Esophagus squamous epithelium (tissue), 5 donors: ENCODE measurements around the gene RASL11B. TPM values are rescaled to one million over a fixed set of nuclear protein-coding genes. Genes with fewer than 3 reads are reported as not detected.

ENCODE experiments used
- DNase-seq: peaks from one replicate; lab custom pipeline; 2025; lab: John Stamatoyannopoulos, UW
- H3K27ac ChIP-seq, 4 donors: fragments of 200-600 bp; sonication (generic); one replicate each; pipeline ENCODE4 v1.5.1; 2016 to 2019; ENCODE audit warnings: mild to moderate bottlenecking in 1 of 4
- H3K27me3 ChIP-seq, 4 donors: fragments of 200-600 bp; sonication (generic); 1 replicate in 3 of 4; 2 replicates in 1 of 4; pipeline versions ENCODE4 v1.5.1 to v1.6.0; 2017 to 2021; ENCODE audit warnings: antibody characterized with exemption in 1 of 4
- H3K36me3 ChIP-seq, 3 donors: fragments of 200-600 bp; sonication (generic); one replicate each; pipeline ENCODE4 v1.5.1; 2016 to 2019
- H3K4me1 ChIP-seq, 3 donors: fragments of 200-600 bp; sonication (generic); one replicate each; pipeline ENCODE4 v1.5.1; 2017 to 2019
- H3K4me3 ChIP-seq, 4 donors: fragments of 200-600 bp; sonication (generic); 1 replicate in 3 of 4; 2 replicates in 1 of 4; pipeline ENCODE4 v1.5.1; 2016 to 2019; ENCODE audit warnings: mild to moderate bottlenecking in 2 of 4, moderate library complexity in 1 of 4
- H3K9me3 ChIP-seq, 3 donors: fragments of 200-600 bp; sonication (generic); one replicate each; pipeline ENCODE4 v1.5.1; 2016 to 2019
- POLR2A ChIP-seq, 4 donors: fragments of 450-650 bp; IDR thresholded peaks; one replicate each; pipeline ENCODE4 v1.6.1; 2017; ENCODE audit warnings: antibody characterized with exemption in 4 of 4, mild to moderate bottlenecking in 4 of 4, moderate library complexity in 3 of 4
- WGBS, 2 donors: methylation state at CpG; one replicate each; pipeline ENCODE4 v1.1.5; 2018; 5-methylcytosine and 5-hydroxymethylcytosine counted together
- intact Hi-C: fragments of 100-400 bp; cut with DNase I; formaldehyde crosslinking; loops from one replicate; pipeline ENCODE4 v1.15.0; 2022
- total RNA-seq, 4 donors: library from RNA; depleted of rRNA; stranded (reverse); fragments of >200 nt; gene quantifications; one replicate each; pipeline ENCODE4 v1.1.0, GENCODE V29; 2016
- TF ChIP-seq, protein P1 (sequence below), 6 experiments: fragments of 450-650 bp in 4 of 6; fragments of 200-600 bp in 2 of 6; sonication (generic) in 2 of 6; IDR thresholded peaks; one replicate each; pipeline ENCODE4 v1.5.1; 2016 to 2019; ENCODE audit warnings: antibody characterized with exemption in 6 of 6, mild to moderate bottlenecking in 4 of 6, moderate library complexity in 4 of 6
- donor health status: DM: yes; HTN: yes; CAD: no.

Gene RASL11B
- total RNA-seq, 4 donors from 2014 or later, result 0.15 to 0.97 (median 0.83) TPM

DNA sequence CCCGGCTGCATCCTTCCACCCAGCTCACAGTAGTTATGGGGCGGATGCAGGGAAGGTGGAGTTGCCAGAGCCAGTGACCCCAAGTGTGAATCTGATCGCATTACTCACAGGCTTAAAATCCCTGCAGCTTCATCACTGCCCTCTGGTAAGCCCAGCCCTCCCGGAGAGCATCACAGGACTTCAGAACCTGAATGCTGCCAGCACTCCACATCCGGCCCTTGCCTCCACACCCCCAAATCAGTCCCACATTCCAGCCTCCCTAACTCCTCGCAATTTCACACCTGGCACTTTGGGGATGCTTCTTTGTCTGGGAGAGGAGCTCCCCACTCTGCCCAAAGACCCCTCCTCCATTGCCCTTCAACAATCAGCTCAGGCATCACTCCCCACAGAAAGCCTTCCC, 15.6 kb downstream of the RASL11B start:
- DNase-seq, result no peak

DNA sequence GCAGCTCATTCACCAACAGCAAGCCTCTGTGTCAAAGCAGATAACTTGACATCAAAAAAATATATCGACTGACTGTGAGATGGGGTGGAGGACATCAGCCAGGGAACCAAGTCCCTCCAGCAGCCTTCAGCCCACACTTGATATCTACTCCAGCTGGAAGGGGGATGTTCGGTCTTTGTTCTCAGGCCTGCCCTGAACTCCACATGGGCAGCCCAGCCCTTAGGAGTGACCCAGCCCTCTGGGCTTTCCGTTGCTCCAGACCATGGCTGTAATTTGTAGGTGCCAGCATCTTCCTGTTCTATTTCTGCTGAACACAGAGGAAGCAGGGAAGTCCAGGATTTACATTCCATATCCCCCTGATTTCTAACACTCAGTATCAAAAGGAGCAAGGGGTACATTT, 17.4 kb downstream of the RASL11B start:
- WGBS, 2 donors, result 85 to 88% methylated on average over 3 of the region's 3 CpGs
- TF ChIP-seq, protein P1, sequence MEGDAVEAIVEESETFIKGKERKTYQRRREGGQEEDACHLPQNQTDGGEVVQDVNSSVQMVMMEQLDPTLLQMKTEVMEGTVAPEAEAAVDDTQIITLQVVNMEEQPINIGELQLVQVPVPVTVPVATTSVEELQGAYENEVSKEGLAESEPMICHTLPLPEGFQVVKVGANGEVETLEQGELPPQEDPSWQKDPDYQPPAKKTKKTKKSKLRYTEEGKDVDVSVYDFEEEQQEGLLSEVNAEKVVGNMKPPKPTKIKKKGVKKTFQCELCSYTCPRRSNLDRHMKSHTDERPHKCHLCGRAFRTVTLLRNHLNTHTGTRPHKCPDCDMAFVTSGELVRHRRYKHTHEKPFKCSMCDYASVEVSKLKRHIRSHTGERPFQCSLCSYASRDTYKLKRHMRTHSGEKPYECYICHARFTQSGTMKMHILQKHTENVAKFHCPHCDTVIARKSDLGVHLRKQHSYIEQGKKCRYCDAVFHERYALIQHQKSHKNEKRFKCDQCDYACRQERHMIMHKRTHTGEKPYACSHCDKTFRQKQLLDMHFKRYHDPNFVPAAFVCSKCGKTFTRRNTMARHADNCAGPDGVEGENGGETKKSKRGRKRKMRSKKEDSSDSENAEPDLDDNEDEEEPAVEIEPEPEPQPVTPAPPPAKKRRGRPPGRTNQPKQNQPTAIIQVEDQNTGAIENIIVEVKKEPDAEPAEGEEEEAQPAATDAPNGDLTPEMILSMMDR (IDR thresholded peaks at IDR 0.05), result no peak

More for the DNA sequence above, 15.6 kb downstream of the RASL11B start:
- H3K4me1 ChIP-seq, result no peaks in the 10 kb centered on the region
- no peak overlapping the region for H3K27ac ChIP-seq
- H3K9me3 ChIP-seq, result no peaks in the 10 kb centered on the region
- no peak overlapping the region for H3K4me3 ChIP-seq
- H3K27me3 ChIP-seq, result no peaks in the 10 kb centered on the region
- H3K36me3 ChIP-seq, result peaks cover 0 to 6% (median 0%) of the 10 kb centered on the region in 3 donors
- TF ChIP-seq, protein P1 (IDR thresholded peaks at IDR 0.05), result no peak
- TF ChIP-seq POLR2A (IDR thresholded peaks at IDR 0.05), result no peak
- intact Hi-C loops, result loop anchor here (10.0 kb wide), 1 partner anchor 57 kb away; no protein-coding TSS in a partner anchor
- 88 to 89% methylated on average over 4 to 6 of the region's 6 CpGs for WGBS, 2 donors

DNA sequence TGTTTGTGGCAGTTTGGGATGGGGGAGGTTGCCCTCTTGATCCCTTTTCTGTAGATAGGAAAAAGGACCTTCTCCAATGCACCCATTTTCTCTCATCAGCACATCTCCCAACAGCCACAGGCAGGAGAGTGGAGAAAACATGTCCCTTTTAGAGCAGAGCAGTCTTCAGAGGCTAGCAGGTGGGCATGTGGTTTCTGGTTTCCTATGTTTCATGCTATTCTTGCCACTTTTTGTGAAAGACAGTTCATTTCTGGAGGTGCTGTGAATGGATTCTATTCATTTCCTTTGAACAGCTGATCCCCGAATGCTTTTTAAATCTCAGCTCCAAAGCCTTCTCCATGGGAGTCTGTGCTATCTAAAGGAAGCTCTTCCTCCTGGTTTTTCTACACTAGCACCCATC, 18.9 kb downstream of the RASL11B start:
- DNase-seq, result no peak
- H3K27me3 ChIP-seq, result no peaks in the 10 kb centered on the region
- WGBS, 2 donors, result 88 to 95% methylated on average over 1 of the region's 1 CpG
- H3K9me3 ChIP-seq, result no peaks in the 10 kb centered on the region
- H3K27ac ChIP-seq, result no peak overlapping the region
- H3K4me3 ChIP-seq, result no peak overlapping the region
- no peak for TF ChIP-seq POLR2A (IDR thresholded peaks at IDR 0.05)
- TF ChIP-seq, protein P1 (IDR thresholded peaks at IDR 0.05), result no peak
- peaks cover 0 to 13% (median 0%) of the 10 kb centered on the region in 3 donors for H3K36me3 ChIP-seq
- H3K4me1 ChIP-seq, result no peaks in the 10 kb centered on the region
- intact Hi-C loops, result no loop called here

More for the DNA sequence above, 17.4 kb downstream of the RASL11B start:
- Histone ChIP-seq H3K9me3 (no peaks in the 10 kb centered on the region), H3K36me3 (peaks cover 0 to 13% (median 0%) of the 10 kb centered on the region in 3 donors), H3K27me3 (no peaks in the 10 kb centered on the region), H3K4me1 (no peaks in the 10 kb centered on the region), H3K27ac (no peak overlapping the region), H3K4me3 (no peak overlapping the region)
- intact Hi-C loops, result loop anchor here (10.0 kb wide), 1 partner anchor 55 kb away; no protein-coding TSS in a partner anchor
- no peak for DNase-seq

DNA sequence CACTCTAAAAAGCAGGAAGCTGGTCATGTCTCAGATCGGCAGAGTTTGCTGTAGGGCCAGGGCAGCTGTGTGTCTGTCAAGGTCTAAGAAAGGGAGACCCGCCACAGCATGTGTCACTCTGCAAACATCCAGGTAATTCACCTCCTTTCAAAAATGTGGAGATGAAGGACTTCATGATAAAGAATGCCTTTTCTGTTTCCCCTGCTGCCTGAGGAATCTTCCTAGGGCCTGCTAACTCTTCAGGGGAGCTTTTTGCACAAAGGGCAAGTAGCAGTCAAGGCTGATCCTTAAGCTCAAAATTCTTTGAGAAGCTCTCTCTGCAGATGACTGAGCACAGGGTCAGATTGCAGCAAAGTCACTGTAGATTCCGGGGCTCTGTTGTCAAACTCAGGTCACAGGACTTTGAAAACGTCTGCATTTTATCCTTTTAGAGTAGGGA, 21.1 kb downstream of the RASL11B start:
- no peak overlapping the region for H3K27ac ChIP-seq
- H3K27me3 ChIP-seq, result no peaks in the 10 kb centered on the region
- H3K4me3 ChIP-seq, result no peak overlapping the region
- DNase-seq, result no peak
- no peaks in the 10 kb centered on the region for H3K4me1 ChIP-seq
- WGBS, 2 donors, result 66 to 85% methylated on average over 4 of the region's 4 CpGs
- TF ChIP-seq POLR2A (IDR thresholded peaks at IDR 0.05), result no peak
- TF ChIP-seq, protein P1 (IDR thresholded peaks at IDR 0.05), result no peak
- no peaks in the 10 kb centered on the region for H3K9me3 ChIP-seq
- H3K36me3 ChIP-seq, result peaks cover 0 to 13% (median 0%) of the 10 kb centered on the region in 3 donors
- intact Hi-C loops, result no loop called here

DNA sequence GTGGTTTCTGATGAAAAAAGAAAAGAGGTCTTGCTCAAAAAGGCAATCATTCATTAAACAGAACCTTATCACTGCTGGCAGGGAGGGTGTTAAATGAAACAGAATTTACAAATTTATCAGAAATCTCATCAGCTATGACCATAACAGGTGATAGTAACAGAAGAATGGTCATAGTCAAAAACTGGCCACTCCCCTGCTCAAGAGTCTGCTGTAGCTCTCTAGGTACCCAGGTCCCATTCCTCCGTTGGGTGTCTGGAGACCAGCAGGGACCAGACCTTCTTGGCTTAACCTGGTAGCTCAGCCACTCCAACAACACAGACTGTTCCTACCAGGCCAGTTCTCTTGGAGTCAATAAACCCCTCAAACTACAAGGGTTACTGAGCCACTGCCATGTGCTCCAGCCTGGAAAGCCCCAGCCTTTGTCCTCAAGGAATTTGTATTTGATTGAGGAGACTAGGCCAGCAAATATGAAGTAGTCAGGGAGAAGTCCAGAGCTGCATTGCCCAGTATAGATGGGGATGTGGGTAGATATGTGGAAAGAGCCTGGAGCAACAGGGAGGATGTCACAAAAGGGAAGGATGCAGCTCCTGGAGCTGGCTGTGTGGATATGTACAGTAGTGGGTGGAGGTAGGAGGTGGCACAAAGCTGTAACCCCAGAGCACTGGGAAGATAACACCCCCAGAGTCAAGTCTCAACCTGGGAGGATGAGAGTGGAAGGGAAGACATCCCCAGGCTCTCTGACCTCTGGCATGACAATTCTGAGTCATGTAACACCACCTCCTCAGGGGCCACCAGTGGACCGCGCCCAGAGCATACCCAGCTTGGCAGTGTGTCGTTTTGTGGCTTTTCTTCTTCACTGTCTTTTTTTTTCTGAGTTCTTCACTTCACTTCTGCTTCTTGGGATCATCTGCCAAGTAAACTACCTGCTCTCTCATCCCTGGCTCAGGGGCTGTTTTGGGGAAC, 21.9 kb downstream of the RASL11B start:
- intact Hi-C loops, result no loop called here
- no peak for DNase-seq
- Histone ChIP-seq H3K4me3 (no peak overlapping the region), H3K36me3 (peaks cover 0 to 13% (median 0%) of the 10 kb centered on the region in 3 donors), H3K27ac (no peak overlapping the region), H3K27me3 (no peaks in the 10 kb centered on the region), H3K9me3 (no peaks in the 10 kb centered on the region), H3K4me1 (no peaks in the 10 kb centered on the region)
- WGBS, 2 donors, result 77 to 82% methylated on average over 4 of the region's 4 CpGs
- TF ChIP-seq, protein P1 (IDR thresholded peaks at IDR 0.05), result no peak
- no peak for TF ChIP-seq POLR2A (IDR thresholded peaks at IDR 0.05)
